Peyer's patch (tissue), 4 donors: Measurements from ENCODE around the gene SLC44A3. TPM values are rescaled to one million over a fixed set of nuclear protein-coding genes. Genes with fewer than 3 reads are reported as not detected.

Experiments
- DNase-seq, 3 donors: peaks; one replicate each; pipeline ENCODE4 v3.0.0-alpha.2; 2017 to 2019
- H3K27ac ChIP-seq, 4 donors: fragments of 200-600 bp; sonication (generic); one replicate each; pipeline ENCODE4 v1.5.1; 2016 to 2019
- H3K27me3 ChIP-seq, 2 donors: fragments of 200-600 bp; sonication (generic); one replicate each; pipeline ENCODE4 v1.5.1; 2019
- H3K36me3 ChIP-seq, 3 donors: fragments of 200-600 bp; sonication (generic); one replicate each; pipeline ENCODE4 v1.5.1; 2016 to 2019
- H3K4me1 ChIP-seq, 4 donors: fragments of 200-600 bp; sonication (generic); one replicate each; pipeline ENCODE4 v1.5.1; 2016 to 2019
- H3K4me3 ChIP-seq, 4 donors: fragments of 200-600 bp; sonication (generic); 1 replicate in 3 of 4; 2 replicates in 1 of 4; pipeline ENCODE4 v1.5.1; 2016 to 2019; ENCODE audit warnings: mild to moderate bottlenecking in 1 of 4
- H3K9me3 ChIP-seq, 4 donors: fragments of 200-600 bp; sonication (generic); one replicate each; pipeline ENCODE4 v1.5.1; 2016 to 2019; ENCODE audit warnings: mild to moderate bottlenecking in 1 of 4
- POLR2A ChIP-seq, 2 donors: fragments of 450-650 bp; IDR thresholded peaks; one replicate each; pipeline ENCODE4 v1.5.1; 2017; ENCODE audit warnings: antibody characterized with exemption in 2 of 2, mild to moderate bottlenecking in 2 of 2, moderate library complexity in 2 of 2
- total RNA-seq, 4 donors: library from RNA; depleted of rRNA; stranded (reverse); fragments of >200 nt; gene quantifications; one replicate each; pipeline ENCODE4 v1.1.0, GENCODE V29; 2016
- TF ChIP-seq, protein P1 (sequence below), 6 experiments: fragments of 450-650 bp in 4 of 6; fragments of 200-600 bp in 2 of 6; sonication (generic) in 1 of 6; IDR thresholded peaks; one replicate each; pipeline ENCODE4 v1.5.1; 2017 to 2019; ENCODE audit warnings: antibody characterized with exemption in 6 of 6, mild to moderate bottlenecking in 3 of 6, moderate library complexity in 1 of 6

Gene SLC44A3
- total RNA-seq, 4 donors from 2014 or later, result 26.4 to 49.0 (median 40.0) TPM

DNA sequence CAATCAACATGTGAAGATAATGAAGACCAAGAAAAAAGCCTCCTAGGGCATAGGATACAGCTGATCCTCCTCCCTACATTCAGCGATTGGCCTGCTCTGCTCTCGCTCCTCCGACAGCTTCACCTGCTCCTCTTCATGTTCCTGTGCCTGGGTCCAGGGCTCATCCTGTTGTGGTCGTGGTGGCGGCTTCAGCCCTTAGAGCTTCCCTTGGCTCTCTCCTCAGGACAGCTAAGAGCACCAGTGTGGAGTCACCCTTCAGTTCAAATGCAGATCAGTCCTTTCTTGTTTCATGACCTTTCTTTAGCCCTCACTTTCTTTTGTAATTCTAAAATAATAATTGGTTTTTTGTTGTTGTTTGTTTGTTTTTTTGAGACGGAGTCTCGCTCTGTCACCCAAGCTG lies 88.0 kb downstream of the SLC44A3 start:
- no peak for DNase-seq
- H3K9me3 ChIP-seq, result no peaks in the 10 kb centered on the region
- H3K27ac ChIP-seq, result no peak overlapping the region
- H3K4me1 ChIP-seq, result peaks cover 0 to 13% (median 0%) of the 10 kb centered on the region in 4 donors
- H3K4me3 ChIP-seq, result no peak overlapping the region
- H3K36me3 ChIP-seq, result peaks cover 0 to 1% (median 0%) of the 10 kb centered on the region in 3 donors
- TF ChIP-seq, protein P1, sequence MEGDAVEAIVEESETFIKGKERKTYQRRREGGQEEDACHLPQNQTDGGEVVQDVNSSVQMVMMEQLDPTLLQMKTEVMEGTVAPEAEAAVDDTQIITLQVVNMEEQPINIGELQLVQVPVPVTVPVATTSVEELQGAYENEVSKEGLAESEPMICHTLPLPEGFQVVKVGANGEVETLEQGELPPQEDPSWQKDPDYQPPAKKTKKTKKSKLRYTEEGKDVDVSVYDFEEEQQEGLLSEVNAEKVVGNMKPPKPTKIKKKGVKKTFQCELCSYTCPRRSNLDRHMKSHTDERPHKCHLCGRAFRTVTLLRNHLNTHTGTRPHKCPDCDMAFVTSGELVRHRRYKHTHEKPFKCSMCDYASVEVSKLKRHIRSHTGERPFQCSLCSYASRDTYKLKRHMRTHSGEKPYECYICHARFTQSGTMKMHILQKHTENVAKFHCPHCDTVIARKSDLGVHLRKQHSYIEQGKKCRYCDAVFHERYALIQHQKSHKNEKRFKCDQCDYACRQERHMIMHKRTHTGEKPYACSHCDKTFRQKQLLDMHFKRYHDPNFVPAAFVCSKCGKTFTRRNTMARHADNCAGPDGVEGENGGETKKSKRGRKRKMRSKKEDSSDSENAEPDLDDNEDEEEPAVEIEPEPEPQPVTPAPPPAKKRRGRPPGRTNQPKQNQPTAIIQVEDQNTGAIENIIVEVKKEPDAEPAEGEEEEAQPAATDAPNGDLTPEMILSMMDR (IDR thresholded peaks at IDR 0.05), result no peak
- TF ChIP-seq POLR2A (IDR thresholded peaks at IDR 0.05), result no peak
- no peaks in the 10 kb centered on the region for H3K27me3 ChIP-seq

DNA sequence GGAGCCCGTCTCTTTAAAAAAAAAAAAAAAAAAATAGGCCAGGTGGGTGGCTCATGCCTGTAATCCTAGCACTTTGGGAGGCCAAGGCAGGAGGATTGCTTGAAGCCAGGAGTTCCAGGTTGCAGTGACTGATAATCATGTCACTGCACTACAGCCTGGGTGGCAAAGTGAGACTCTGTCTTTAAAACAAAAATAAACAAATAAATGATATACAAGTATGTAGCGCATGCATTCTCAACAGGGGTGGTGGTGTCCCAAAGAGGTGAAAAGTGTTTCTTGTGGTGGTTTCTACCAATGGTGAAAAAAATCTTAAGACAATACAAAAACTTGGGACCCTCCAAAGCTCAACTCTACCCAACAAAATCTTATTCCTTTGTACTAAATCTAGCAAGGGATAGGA lies 88.8 kb downstream of the SLC44A3 start:
- Histone ChIP-seq H3K9me3 (no peaks in the 10 kb centered on the region), H3K27me3 (no peaks in the 10 kb centered on the region), H3K27ac (no peak overlapping the region), H3K4me1 (peaks cover 0 to 21% (median 0%) of the 10 kb centered on the region in 4 donors), H3K36me3 (no peaks in the 10 kb centered on the region), H3K4me3 (no peak overlapping the region)
- TF ChIP-seq POLR2A (IDR thresholded peaks at IDR 0.05), result no peak
- TF ChIP-seq, protein P1 (IDR thresholded peaks at IDR 0.05), result no peak
- DNase-seq, result no peak

DNA sequence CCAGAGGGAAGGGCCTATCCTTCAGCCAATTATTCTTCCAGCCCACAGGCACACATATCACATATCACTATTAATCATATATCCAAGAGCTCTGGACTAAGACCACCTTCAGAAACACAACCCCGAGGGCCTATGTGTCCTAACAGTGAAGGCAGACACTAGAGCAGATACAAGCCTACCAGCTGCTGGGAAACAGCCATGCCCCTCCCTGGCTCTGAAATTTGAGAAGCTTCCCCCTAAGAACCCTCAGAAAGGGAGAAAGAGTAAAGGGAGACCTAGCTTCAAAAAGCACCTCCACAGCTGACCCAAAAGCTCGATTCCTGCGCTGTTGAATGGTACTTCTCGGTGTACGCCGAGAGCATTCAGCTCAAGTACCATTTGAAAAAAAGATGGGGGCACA lies 89.3 kb downstream of the SLC44A3 start:
- no peak for DNase-seq
- no peak for TF ChIP-seq POLR2A (IDR thresholded peaks at IDR 0.05)
- TF ChIP-seq, protein P1 (IDR thresholded peaks at IDR 0.05), result no peak
- Histone ChIP-seq H3K27me3 (no peaks in the 10 kb centered on the region), H3K9me3 (no peaks in the 10 kb centered on the region), H3K4me1 (peaks cover 0 to 25% (median 0%) of the 10 kb centered on the region in 4 donors), H3K27ac (no peak overlapping the region), H3K4me3 (no peak overlapping the region), H3K36me3 (no peaks in the 10 kb centered on the region)

DNA sequence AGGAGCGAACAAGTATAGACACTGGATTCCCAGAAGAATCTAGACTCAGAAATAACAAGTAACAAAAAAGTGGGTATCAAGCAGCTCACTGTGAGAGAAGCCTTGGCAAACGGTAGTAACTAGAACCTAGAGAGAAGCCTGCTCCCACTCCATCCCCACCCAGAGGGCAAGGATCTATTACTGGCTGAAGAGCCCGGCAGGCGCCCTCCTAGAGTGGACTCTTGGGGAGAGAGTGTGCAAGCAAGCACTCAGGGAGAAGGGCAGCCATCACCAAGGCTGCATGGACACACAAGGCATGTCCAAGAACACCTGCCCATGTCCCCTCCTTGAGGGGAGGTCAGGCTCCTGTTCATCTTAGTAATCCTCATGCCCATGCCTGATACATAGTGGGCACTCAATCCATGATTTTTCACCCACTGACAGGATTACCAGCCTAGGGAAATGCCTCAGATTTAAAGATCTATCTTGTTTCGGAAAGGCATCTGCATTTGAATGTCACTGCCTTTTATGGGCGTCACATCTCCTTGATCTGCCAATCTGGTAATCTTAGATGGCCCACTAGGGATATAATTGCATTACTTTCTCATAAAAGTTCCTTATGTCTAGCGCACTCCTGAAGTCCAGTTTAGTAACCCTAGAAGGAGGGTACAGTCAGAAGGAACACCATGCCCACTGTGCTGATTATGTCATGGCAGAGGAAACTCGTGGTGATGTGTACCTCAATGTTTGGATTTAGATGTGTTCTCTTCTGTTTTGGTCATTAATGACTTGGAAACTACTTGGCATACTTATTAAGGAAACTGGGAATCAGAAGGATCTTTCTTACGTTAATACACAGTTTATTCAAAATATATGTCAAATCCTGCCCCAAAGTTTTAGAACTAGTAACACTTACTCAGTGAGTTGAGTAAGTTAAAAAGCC lies 92.4 kb downstream of the SLC44A3 start:
- DNase-seq, result no peak
- Histone ChIP-seq H3K36me3 (no peaks in the 10 kb centered on the region), H3K27me3 (no peaks in the 10 kb centered on the region), H3K4me3 (no peak overlapping the region), H3K27ac (no peak overlapping the region), H3K4me1 (peaks cover 0 to 32% (median 0%) of the 10 kb centered on the region in 4 donors), H3K9me3 (no peaks in the 10 kb centered on the region)
- TF ChIP-seq, protein P1 (IDR thresholded peaks at IDR 0.05), result no peak
- TF ChIP-seq POLR2A (IDR thresholded peaks at IDR 0.05), result no peak

DNA sequence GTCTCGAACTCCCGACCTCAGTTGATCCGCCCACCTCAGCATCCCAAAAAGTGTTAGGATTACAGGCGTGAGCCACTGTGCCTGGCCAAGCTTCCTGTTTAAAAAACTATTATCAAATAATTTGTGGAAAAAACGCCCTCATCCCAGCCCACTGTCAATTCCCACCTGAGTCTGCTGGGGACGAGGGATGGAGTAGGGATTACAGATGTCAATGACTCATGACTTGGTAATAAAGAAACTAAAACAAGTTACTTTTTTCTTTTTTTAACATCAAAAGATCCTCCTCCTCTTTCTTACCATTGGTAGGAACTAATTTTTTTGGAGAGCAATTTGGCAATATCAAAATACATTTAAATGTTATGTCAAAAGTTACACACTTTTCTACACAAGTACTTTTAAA lies 97.1 kb downstream of the SLC44A3 start:
- Histone ChIP-seq H3K27ac (no peak overlapping the region), H3K9me3 (no peaks in the 10 kb centered on the region), H3K27me3 (no peaks in the 10 kb centered on the region), H3K4me3 (no peak overlapping the region), H3K4me1 (peaks cover 0 to 66% (median 2%) of the 10 kb centered on the region in 4 donors), H3K36me3 (no peaks in the 10 kb centered on the region)
- no peak for DNase-seq
- TF ChIP-seq POLR2A (IDR thresholded peaks at IDR 0.05), result no peak
- TF ChIP-seq, protein P1 (IDR thresholded peaks at IDR 0.05), result no peak
